Lower lobe of right lung (tissue), 2 donors: ENCODE results near the gene TFE3. TPM values are rescaled to one million over a fixed set of nuclear protein-coding genes. Genes with fewer than 3 reads are reported as not detected.
A peak's percentile ranks its signal among the peaks of the same experiment; 100 is the strongest.

Source experiments
- ATAC-seq, 2 donors: fragments of 200-7000 bp; cut with Tn5 transposase; one replicate each; pipeline ENCODE4 v1.9.1; 2020 to 2022; ENCODE audit warnings: mild to moderate bottlenecking in 2 of 2, moderate library complexity in 2 of 2
- DNase-seq: peaks from one replicate; pipeline ENCODE4 v3.0.0-alpha.2; 2020
- H3K27ac ChIP-seq: fragments of 200-600 bp; one replicate; pipeline ENCODE4 v1.8.0; 2022
- H3K27me3 ChIP-seq: fragments of 200-600 bp; one replicate; pipeline ENCODE4 v1.8.0; 2022; ENCODE audit warnings: low read depth
- H3K36me3 ChIP-seq: fragments of 200-600 bp; one replicate; pipeline ENCODE4 v1.8.0; 2022; ENCODE audit warnings: mild to moderate bottlenecking
- H3K4me1 ChIP-seq: fragments of 200-600 bp; one replicate; pipeline ENCODE4 v1.8.0; 2022
- H3K4me3 ChIP-seq: fragments of 200-600 bp; one replicate; pipeline ENCODE4 v1.8.0; 2022; ENCODE audit warnings: mild to moderate bottlenecking
- H3K9me3 ChIP-seq: fragments of 200-600 bp; one replicate; pipeline ENCODE4 v1.8.0; 2022
- intact Hi-C: fragments of 100-400 bp; cut with DNase I; formaldehyde crosslinking; loops from one replicate; pipeline ENCODE4 v1.11.0; 2022
- total RNA-seq: library from RNA; stranded (reverse); fragmentation: NEBNext Ultra II Directional; extraction: Animal tissue kit (Norgen Biotek cat#: 25700); gene quantifications from one replicate; pipeline ENCODE4 v1.2.1, GENCODE V29; 2021
- TF ChIP-seq, protein P1 (sequence below): fragments of 200-600 bp; IDR thresholded peaks from one replicate; pipeline ENCODE4 v1.8.0; 2022; ENCODE audit warnings: antibody characterized with exemption, mild to moderate bottlenecking
- donor health status: DM: no; HTN: yes; CAD: no; lungs with severe emphysema.

TFE3 gene
- total RNA-seq, 1 donor from 2014 or later: 51.4 TPM

DNA sequence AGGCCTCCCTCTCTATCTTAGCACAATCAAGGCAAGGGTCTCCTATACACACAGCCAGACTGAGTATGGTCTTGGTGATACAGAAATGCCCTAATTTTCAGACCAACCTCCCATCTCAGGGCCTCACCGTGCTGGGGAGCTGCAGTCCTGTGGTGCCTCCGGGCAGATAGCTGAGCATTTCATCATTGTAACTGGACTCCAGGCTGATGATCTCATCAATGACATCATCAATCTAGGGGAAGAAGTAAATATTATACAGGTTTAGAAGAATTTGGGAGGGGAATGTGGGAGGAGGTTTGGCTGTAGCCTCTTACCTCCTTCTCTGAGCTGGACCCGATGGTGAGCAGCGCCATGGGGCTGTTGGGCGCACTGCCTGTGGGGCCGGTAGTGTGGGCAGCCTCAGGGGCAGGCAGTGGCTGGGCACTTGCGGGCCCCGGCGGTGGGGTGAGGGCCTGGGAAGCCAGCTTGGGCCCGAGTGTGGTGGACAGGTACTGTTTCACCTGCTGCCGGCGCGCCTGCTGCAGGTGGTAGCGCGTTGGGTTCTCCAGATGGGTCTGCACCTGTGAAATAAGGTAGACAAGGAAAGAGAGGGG is 5.2 kb downstream of the TFE3 start:
- H3K4me3 ChIP-seq: no peak overlapping the region
- TF ChIP-seq, protein P1, sequence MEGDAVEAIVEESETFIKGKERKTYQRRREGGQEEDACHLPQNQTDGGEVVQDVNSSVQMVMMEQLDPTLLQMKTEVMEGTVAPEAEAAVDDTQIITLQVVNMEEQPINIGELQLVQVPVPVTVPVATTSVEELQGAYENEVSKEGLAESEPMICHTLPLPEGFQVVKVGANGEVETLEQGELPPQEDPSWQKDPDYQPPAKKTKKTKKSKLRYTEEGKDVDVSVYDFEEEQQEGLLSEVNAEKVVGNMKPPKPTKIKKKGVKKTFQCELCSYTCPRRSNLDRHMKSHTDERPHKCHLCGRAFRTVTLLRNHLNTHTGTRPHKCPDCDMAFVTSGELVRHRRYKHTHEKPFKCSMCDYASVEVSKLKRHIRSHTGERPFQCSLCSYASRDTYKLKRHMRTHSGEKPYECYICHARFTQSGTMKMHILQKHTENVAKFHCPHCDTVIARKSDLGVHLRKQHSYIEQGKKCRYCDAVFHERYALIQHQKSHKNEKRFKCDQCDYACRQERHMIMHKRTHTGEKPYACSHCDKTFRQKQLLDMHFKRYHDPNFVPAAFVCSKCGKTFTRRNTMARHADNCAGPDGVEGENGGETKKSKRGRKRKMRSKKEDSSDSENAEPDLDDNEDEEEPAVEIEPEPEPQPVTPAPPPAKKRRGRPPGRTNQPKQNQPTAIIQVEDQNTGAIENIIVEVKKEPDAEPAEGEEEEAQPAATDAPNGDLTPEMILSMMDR: no peak
- no peak overlapping the region for H3K27ac ChIP-seq
- intact Hi-C loops: no loop called here
- DNase-seq (no peak), ATAC-seq (no peak)
- H3K36me3 ChIP-seq: peaks cover 56% of the 10 kb centered on the region
- H3K4me1 ChIP-seq: peaks cover 24% of the 10 kb centered on the region
- no peaks in the 10 kb centered on the region for H3K27me3 ChIP-seq
- no peaks in the 10 kb centered on the region for H3K9me3 ChIP-seq

DNA sequence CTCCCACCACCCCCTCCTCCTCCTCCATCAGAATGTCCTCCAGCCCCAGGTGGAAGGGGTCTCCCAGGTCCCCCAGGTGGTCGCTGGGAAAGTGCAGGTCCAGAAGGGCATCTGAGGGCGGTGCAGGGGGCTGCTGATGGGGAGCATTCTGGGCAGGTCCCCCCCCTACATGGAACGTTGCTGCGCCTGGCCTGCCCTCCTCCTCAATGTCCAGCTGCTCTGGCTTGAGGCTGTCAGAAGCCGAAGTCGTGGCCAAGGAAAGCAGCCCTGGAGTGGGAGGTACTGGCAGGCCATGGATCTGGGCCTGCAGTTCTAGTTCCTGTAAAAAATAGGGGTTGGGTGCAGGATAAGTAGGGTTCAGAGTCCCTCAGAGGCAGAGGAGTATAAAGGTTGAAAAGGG is 12.9 kb downstream of the TFE3 start:
- Histone ChIP-seq H3K27me3 (no peaks in the 10 kb centered on the region), H3K36me3 (peaks cover 50% of the 10 kb centered on the region), H3K9me3 (no peaks in the 10 kb centered on the region), H3K4me1 (no peaks in the 10 kb centered on the region), H3K27ac (no peak overlapping the region), H3K4me3 (no peak overlapping the region)
- TF ChIP-seq, protein P1: no peak
- DNase-seq (no peak), ATAC-seq (peak in 1 of 2 donors; percentile 27)
- intact Hi-C loops: no loop called here

DNA sequence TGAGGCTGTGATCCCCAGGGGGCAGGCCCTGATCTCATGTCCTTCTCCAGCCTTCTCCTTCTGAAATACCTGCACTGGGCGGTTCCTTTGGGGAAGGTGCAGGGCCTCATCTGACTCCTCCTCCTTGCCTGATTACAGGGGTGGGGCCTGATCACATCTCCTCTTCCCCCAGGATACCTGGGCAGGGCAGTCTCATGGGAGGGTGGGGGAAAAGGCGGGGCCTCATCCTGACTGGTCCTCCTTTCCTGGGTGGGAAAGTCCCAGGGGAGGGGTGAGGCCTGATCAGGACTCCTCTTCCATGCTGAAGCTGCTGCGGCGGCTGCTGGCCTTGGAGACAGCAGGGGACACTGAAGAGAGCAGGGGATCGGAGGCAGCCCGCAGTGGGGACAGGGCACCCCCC is 13.3 kb downstream of the TFE3 start:
- Histone ChIP-seq H3K36me3 (peaks cover 50% of the 10 kb centered on the region), H3K4me1 (no peaks in the 10 kb centered on the region), H3K9me3 (no peaks in the 10 kb centered on the region), H3K27ac (no peak overlapping the region), H3K4me3 (no peak overlapping the region), H3K27me3 (no peaks in the 10 kb centered on the region)
- peak; percentile 24 to 30 for ATAC-seq
- TF ChIP-seq, protein P1: no peak
- DNase-seq: no peak
- intact Hi-C loops: no loop called here

DNA sequence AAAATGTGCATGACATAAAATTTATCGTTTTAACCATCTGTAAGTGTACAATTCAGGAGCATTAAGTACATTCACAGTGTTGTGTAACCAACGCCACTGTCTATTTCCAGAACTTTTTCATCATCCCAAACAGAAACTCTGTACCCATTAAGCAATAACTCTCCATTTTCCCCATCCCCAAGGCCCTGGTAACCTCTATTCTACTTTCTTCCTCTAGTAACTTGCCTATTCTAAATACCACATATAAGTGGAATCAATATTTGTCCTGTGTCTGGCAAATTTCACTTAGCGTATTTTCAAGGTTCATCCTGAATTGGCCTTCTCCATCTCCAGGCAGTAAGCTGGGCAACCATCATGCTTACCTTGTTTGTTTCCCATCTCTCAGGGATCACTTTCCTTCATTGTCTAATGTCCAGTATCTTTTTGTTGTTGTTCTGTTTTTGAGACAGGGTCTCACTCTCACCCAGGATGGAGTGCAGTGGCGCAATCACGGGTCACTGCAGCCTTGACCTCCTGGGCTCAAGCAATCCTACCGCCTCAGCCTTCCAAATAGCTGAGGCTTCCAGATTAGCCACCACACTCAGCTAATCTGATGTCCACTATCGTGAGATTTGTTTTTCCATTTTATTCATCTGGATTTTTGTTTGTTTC is 23.4 kb downstream of the TFE3 start:
- Histone ChIP-seq H3K4me3 (no peak overlapping the region), H3K27me3 (no peaks in the 10 kb centered on the region), H3K4me1 (no peaks in the 10 kb centered on the region), H3K36me3 (no peaks in the 10 kb centered on the region), H3K9me3 (no peaks in the 10 kb centered on the region), H3K27ac (no peak overlapping the region)
- intact Hi-C loops: no loop called here
- no peak for ATAC-seq
- TF ChIP-seq, protein P1: no peak
- DNase-seq: no peak

DNA sequence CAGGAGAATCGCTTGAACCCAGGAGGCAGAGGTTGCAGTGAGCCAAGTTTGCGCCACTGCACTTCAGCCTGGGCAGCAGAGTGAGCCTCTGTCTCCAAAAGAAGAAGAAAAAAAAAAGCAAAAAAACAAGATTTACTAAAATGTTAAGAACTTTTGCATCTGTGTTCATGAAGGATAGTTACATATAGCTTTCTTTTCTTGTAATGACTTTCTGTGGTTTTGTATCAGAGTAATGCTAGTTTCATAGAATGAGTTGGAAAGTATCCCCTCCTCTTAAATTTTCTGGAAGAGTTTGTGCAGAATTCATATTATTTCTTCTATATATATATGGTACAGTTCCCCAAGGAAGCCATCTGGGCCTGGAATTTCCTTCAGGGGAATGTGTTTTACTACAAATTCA is 24.1 kb downstream of the TFE3 start:
- TF ChIP-seq, protein P1: no peak
- Histone ChIP-seq H3K27ac (no peak overlapping the region), H3K4me3 (no peak overlapping the region), H3K4me1 (no peaks in the 10 kb centered on the region), H3K27me3 (no peaks in the 10 kb centered on the region), H3K9me3 (no peaks in the 10 kb centered on the region), H3K36me3 (no peaks in the 10 kb centered on the region)
- intact Hi-C loops: no loop called here
- ATAC-seq (no peak), DNase-seq (no peak)
